GM19043 (cell line): Measurements from ENCODE around the gene GRIK2.
A peak's percentile ranks its signal among the peaks of the same experiment; 100 is the strongest.
"Not testable (repeated sequence)": the region's sequence is repeated elsewhere in the genome, so short reads cannot be mapped to it uniquely, and the experiment has no call there.

ENCODE experiments used
- ATAC-seq: cut with Tn5 transposase; IDR thresholded peaks from one replicate; pipeline ENCODE4 v1.9.1; 2021; ENCODE audit warnings: low read depth; ENCODE audit not compliant: unreplicated experiment

GRIK2 gene

DNA sequence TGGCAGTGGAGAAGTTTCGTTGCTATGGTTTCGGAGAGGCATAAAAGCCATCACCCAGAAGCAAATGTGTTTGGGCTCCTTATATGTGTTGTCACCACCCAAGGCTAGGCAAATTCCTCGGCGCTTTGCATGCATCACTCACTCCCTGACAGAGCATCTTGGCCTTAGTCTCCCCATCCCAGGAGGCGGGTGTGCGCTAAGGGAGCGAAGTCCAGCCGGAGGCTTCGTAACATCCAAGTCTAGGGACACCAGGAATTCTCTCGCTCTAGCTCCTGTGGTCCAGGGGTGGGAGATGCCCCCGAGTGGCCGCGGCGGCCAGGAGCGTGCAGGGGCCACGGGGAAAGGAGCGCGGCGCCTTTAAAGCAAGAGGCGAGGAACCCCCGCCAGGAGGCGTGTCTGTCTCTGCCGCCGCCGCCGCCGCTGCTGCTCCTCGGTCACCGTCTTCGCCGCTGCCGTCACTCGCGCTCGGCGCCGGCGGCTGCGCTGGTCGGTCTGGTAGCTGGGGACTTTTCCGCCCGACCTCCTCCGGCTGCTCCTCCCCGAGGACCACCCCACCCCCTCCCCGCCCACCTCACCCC lies at the start of gene GRIK2:
Gene GRIK2 (plus strand): TSS at position 458 of the 578 bp plus-strand sequence.
- ATAC-seq, result peak; percentile 57

DNA sequence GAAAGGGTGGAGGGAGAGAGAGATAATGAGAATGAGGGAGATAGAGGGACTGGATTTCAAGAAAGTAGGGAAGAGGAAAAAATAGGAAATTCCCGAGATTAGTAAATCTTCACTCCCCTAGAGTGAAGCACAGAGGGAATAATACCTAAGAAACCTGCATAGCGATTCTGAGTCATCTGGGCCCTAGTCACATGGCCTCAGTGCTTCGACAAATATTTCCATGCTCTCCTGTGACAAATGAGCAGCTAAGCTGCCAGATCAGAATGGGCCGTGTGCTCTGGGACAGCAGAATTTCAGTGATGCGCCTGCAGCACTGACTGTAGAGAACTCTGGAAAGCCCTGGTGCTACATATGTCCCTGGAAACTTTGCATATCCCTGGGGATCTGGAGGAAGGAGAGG lies 48.6 kb upstream of the GRIK2 start:
- no peak for ATAC-seq

- ATAC-seq, result no peak
Measured at GRCh38 chr6:101348816-101349215, 44.7 kb upstream of the GRIK2 start.

GRCh38 chr6:101350631-101351030 lies 42.9 kb upstream of the GRIK2 start:
- not testable (repeated sequence) for ATAC-seq

GRCh38 chr6:101351173-101351572 lies 42.3 kb upstream of the GRIK2 start:
- ATAC-seq, result no peak

DNA sequence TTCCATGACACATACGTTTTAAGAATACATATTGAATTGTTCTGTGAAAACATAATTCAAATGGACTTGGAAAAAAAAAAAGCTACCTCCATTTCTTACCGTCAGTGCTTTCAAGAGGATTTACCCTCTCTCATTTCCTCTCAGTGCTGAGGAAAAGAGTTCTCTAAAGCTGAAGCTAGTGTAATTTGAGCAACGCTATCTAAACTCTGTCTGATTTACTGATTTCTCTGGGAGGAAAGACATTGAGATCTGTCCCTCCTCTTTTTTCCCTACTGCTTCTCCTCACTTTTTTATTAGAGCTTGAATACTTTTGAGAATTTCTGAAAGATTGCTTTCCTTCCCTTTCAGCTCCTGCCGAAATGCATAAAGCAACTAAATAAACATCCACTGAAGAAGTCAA lies 41.2 kb upstream of the GRIK2 start:
- ATAC-seq, result no peak

DNA sequence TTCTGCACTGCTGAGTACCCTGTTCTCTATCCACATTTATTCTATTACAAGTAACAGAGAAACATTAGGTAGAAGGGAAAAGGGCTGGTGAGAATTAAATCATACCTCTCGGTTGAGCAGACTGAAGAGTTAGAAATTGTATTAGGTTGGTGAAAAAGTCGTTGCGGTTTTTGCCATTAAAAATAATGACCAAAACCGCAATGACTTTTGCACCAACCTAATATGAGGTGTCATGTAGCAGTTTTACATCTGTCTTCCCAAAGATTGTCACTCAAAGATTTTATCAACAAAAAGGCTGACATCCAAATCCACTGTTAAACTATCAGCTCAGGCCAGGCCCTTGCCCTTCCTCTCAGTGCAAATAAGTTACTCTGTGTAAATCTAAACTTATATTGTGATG lies 28.3 kb upstream of the GRIK2 start:
- no peak for ATAC-seq

- no peak for ATAC-seq
Measured at GRCh38 chr6:101379926-101380325, 13.6 kb upstream of the GRIK2 start.

GRCh38 chr6:101380897-101381630 lies 12.4 kb upstream of the GRIK2 start:
- no peak for ATAC-seq

DNA sequence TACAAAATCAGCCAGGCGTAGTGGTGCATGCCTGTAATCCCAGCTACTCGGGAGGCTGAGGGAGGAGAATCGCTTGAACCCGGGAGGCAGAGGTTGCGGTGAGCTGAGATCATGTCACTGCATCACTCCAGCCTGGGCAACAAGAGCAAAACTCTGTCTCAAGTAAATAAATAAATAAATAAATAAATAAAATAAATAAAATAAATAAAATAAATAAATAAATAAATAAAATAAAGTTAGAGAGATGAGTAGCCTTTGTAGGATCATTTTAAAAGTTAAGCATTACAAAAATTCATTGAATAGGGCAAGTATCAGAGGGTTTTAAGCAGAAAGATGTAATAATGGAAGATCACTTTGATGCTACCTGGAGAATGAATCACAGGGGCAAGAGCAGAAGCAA lies 9.8 kb upstream of the GRIK2 start:
- ATAC-seq, result not testable (repeated sequence)

GRCh38 chr6:101386982-101387381 lies 6.5 kb upstream of the GRIK2 start:
- no peak for ATAC-seq

- no peak for ATAC-seq
Measured at GRCh38 chr6:101391772-101392585, 1.5 kb upstream of the GRIK2 start.

DNA sequence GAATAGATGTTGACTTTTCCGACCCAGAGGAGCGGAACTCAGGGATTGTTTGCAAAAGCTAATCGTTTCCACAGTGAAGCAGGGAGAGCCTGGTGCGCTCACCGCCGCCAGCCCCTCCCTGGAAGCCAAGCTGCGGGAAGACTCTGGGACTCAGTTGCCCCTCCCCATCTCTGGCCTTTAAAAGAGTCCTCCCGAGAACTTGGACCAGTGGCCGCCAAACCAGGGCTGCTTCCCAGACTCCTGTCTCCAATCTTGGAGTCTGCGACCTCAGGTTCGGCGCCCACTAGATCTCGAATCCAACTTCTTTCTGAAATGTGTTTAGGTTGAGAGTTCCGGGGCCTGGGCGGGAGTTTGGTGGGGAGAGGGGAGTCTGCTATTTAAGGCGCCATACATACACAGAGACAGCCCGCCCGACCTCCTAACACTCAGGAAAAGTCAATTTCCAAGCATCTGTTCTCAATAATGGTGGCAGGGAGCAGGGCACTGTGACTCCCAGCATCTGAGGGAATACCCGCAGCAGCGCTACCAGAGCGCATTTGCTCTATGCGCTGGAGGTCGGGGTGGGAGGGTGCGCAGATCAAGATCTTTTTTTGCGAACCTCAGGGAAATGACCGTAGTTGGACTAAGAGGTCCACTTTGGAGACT lies 800 bp upstream of the GRIK2 start:
- no peak for ATAC-seq

DNA sequence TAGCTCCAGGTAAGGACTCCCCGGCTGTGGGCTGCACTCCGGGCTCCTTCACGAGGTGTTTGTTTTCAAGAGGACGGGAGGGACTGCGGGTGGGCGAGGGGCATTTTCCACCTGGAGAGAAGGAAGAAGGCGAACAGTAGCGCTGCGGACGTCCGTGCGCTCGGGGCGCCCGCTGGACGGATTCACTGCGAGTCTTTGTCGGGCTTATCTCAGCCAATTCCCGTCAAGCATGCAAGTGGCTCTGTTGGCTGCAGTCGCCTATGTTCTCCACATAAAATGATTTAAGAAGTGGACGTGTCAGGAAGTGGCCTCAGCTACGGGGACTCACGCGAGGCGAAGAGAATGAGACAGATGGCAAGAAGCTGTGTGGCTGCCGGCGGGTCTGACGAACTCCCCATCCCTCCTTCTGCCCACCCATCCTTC lies 332 bp downstream of the GRIK2 start:
- no peak for ATAC-seq

GRCh38 chr6:101394936-101395335 lies 1.4 kb downstream of the GRIK2 start:
- ATAC-seq, result no peak

DNA sequence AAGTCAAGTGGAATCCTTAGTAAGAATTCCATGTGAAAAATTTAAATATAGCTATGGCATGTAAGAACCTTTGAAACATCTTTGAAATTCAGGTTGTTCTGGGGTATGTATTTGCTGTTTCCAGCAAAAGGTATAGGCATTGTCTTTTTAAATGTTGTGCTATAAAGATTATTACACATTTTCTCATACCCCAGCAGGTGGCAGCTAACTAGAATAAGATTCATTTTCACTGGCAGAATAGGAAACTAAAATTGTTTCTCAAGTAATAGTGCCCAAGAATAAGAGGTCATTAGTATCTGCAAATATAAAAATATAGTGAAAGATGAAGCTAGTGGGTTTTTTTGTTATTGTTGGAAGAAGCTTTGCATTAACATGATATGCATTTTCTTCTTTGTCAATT lies 1.8 kb downstream of the GRIK2 start:
- ATAC-seq, result no peak

DNA sequence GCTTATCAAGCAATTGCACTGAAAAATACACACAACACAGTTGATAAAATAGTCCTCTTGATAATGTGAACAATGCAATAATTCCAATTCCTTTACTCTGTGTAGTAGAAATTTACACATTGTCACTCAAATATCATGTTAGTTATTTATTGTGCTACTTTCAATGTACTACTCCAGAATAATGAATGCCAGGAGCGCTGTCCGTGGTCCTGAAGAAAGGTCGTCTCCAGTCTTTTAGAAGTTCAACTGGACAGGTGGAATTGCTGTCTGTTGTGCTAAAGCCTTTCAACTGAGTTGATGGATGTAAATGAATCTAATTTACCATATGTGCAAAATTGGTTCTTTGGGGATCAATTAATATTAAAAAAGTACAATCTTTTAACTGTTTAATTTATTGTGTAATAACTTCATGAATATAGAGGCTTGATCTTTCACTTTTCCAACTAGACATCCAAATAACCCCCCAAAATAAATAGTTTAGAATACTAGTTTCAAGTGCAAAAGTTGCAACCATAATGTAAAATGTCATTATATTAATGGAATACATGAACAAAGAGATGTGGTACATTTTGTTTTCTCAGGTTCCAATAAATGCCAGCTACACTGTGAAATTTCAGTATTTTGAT lies 3.2 kb downstream of the GRIK2 start:
- no peak for ATAC-seq

- ATAC-seq, result no peak
Measured at GRCh38 chr6:101397199-101397598, 3.7 kb downstream of the GRIK2 start.

DNA sequence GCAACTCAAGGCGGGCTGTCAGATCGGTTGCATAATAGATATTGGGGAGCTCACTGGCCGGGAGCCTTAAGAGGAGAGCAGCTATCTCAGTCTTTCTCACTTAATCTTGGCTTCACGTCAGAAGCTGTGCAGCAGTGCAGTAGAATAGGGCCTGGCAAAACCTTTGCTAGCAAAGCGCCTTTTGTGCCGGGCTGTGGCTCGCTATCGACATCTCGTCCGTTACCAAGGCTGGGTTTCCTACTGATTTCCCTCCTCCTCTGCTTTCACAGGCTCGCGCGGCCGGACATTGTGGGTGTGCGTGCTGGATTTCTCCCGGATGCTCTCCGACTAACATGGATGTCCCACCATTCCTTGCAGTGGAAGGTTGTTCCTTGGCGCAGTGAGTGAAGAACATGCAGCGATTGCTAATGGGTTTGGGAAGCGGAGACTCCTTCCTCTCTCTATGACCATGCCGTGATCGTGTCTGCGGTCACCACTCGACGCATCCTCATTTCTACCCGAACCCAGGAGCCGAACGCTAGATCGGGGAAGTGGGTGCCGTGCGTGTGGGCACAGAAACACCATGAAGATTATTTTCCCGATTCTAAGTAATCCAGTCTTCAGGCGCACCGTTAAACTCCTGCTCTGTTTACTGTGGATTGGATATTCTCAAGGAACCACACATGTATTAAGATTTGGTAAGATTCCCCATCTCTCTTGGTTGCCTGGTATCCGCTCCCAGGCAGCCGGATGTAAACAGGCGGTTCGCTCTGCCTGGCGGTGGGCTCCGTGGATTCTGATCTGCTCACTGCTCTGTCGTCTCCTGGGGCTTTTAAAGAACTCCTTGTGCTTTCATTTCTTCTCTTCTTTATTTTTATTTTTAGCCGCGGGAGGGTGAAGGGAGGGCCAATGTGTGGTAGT lies 5.5 kb downstream of the GRIK2 start:
- no peak for ATAC-seq
